K562 (cell line): Measurements from ENCODE around the gene NME7.

ENCODE experiments used
- CBFB ChIP-seq: sonication (generic); formaldehyde crosslinking; IDR thresholded peaks from 2 replicates; pipeline ENCODE4 v1.4.0; 2020; ENCODE audit warnings: mild to moderate bottlenecking, missing genetic modification reagents
- CBX5 ChIP-seq: IDR thresholded peaks from 2 replicates; pipeline ENCODE4 v1.6.1; 2014; ENCODE audit warnings: low read depth, borderline replicate concordance
- CREB1 ChIP-seq, 2 experiments: sonication (generic) in 1 of 2; formaldehyde crosslinking in 1 of 2; IDR thresholded peaks; 2 replicates each; pipeline versions ENCODE4 v1.6.1 to v1.8.0; 2012 to 2022; ENCODE audit warnings: inconsistent platforms in 1 of 2, mild to moderate bottlenecking in 1 of 2, missing genetic modification reagents in 1 of 2, moderate library complexity in 1 of 2
- CTCF ChIP-seq, 3 experiments: IDR thresholded peaks in 2 of 3; conservative IDR thresholded peaks in 1 of 3; 2 replicates each; pipeline ENCODE4 v1.5.1; 2011 to 2012; ENCODE audit warnings: low read length in 3 of 3, mild to moderate bottlenecking in 3 of 3, control low read depth in 2 of 3, improper control_type of control experiment in 1 of 3, inconsistent platforms in 1 of 3, low read depth in 1 of 3, mixed read lengths in 1 of 3, moderate library complexity in 1 of 3; ENCODE audit not compliant: insufficient read depth in 2 of 3
- DMBX1 ChIP-seq: fragments of 250-450 bp; sonication (Bioruptor Pico); IDR thresholded peaks from 2 replicates; pipeline ENCODE4 v1.8.0; 2022; ENCODE audit warnings: inconsistent platforms, mild to moderate bottlenecking, moderate library complexity, borderline replicate concordance
- DPF2 ChIP-seq: fragments of 450-650 bp; IDR thresholded peaks from 2 replicates; pipeline ENCODE4 v1.6.1; 2016
- POLR2A ChIP-seq: fragments of 450-650 bp; conservative IDR thresholded peaks from 2 replicates; pipeline ENCODE4 v1.6.1; 2016
- TF ChIP-seq, protein P1 (sequence below): fragments of 450-650 bp; formaldehyde crosslinking; IDR thresholded peaks from 2 replicates; pipeline ENCODE4 v1.4.0; 2022; ENCODE audit warnings: missing genetic modification characterization
- TF ChIP-seq, protein P2 (sequence below): sonication (generic); formaldehyde crosslinking; IDR thresholded peaks from 2 replicates; pipeline ENCODE4 v1.8.1; 2023; ENCODE audit warnings: mild to moderate bottlenecking, missing genetic modification reagents, moderate library complexity
- TF ChIP-seq, protein P3 (sequence below), 2 experiments: fragments of 450-650 bp; formaldehyde crosslinking in 1 of 2; IDR thresholded peaks; 2 replicates each; pipeline versions ENCODE4 v1.4.0 to v1.6.1; 2014 to 2020; ENCODE audit warnings: mild to moderate bottlenecking in 2 of 2, borderline replicate concordance in 1 of 2, low read depth in 1 of 2

DNA sequence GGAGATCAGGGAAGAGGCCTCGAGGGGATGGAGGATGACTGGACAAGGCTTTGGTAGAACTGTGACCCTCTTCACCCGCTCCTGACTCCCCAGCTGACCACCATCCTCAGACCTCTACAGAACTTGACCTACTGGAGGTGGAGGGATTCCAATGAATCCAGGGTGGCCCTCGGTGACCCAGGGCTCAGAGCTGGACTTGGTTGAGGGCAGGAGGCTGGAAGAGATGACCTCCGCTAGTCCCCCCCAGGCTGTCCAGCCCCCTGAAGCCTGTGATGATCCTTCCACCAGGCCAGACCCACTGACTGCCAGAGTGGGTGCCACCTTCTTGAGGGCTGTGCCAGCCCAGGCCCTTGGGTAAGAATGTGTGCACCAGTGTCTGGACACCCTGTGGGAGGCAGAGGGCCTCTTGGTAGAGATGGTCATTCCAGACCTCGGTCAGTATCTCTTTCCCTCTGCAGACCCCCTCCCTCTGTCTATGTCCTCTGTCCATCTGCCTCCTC, 216.2 kb downstream of the NME7 start:
- TF ChIP-seq CTCF (IDR thresholded peaks at IDR 0.05 in 2 of 3, conservative IDR thresholded peaks at IDR 0.05 in 1 of 3; ENCODE audit: insufficient read depth in 2 of 3, low read depth in 1 of 3, low read length in 3 of 3) (no peak), DPF2 (no peak), POLR2A (no peak), DMBX1 (CRISPR knock-in tag) (no peak), CBFB (CRISPR knock-in tag) (no peak), CBX5 (no peak), CREB1 (IDR thresholded peaks at IDR 0.05) (no peak), CREB1 (CRISPR knock-in tag; IDR thresholded peaks at IDR 0.05) (no peak)
- TF ChIP-seq, protein P1, sequence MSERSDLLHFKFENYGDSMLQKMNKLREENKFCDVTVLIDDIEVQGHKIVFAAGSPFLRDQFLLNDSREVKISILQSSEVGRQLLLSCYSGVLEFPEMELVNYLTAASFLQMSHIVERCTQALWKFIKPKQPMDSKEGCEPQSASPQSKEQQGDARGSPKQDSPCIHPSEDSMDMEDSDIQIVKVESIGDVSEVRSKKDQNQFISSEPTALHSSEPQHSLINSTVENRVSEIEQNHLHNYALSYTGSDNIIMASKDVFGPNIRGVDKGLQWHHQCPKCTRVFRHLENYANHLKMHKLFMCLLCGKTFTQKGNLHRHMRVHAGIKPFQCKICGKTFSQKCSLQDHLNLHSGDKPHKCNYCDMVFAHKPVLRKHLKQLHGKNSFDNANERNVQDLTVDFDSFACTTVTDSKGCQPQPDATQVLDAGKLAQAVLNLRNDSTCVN = no peak
- TF ChIP-seq, protein P2, sequence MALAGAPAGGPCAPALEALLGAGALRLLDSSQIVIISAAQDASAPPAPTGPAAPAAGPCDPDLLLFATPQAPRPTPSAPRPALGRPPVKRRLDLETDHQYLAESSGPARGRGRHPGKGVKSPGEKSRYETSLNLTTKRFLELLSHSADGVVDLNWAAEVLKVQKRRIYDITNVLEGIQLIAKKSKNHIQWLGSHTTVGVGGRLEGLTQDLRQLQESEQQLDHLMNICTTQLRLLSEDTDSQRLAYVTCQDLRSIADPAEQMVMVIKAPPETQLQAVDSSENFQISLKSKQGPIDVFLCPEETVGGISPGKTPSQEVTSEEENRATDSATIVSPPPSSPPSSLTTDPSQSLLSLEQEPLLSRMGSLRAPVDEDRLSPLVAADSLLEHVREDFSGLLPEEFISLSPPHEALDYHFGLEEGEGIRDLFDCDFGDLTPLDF (CRISPR knock-in tag) = no peak
- TF ChIP-seq, protein P3, sequence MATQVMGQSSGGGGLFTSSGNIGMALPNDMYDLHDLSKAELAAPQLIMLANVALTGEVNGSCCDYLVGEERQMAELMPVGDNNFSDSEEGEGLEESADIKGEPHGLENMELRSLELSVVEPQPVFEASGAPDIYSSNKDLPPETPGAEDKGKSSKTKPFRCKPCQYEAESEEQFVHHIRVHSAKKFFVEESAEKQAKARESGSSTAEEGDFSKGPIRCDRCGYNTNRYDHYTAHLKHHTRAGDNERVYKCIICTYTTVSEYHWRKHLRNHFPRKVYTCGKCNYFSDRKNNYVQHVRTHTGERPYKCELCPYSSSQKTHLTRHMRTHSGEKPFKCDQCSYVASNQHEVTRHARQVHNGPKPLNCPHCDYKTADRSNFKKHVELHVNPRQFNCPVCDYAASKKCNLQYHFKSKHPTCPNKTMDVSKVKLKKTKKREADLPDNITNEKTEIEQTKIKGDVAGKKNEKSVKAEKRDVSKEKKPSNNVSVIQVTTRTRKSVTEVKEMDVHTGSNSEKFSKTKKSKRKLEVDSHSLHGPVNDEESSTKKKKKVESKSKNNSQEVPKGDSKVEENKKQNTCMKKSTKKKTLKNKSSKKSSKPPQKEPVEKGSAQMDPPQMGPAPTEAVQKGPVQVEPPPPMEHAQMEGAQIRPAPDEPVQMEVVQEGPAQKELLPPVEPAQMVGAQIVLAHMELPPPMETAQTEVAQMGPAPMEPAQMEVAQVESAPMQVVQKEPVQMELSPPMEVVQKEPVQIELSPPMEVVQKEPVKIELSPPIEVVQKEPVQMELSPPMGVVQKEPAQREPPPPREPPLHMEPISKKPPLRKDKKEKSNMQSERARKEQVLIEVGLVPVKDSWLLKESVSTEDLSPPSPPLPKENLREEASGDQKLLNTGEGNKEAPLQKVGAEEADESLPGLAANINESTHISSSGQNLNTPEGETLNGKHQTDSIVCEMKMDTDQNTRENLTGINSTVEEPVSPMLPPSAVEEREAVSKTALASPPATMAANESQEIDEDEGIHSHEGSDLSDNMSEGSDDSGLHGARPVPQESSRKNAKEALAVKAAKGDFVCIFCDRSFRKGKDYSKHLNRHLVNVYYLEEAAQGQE (IDR thresholded peaks at IDR 0.05; ENCODE audit: borderline replicate concordance) = no peak
- TF ChIP-seq, protein P3 (CRISPR knock-in tag; IDR thresholded peaks at IDR 0.05; ENCODE audit: low read depth) = no peak
